Measurements from ENCODE around the gene GOLIM4. TPM values are rescaled to one million over a fixed set of nuclear protein-coding genes. Genes with fewer than 3 reads are reported as not detected.

The GOLIM4 gene
- total RNA-seq, 4 donors from 2014 or later: 13.0 to 20.8 (median 17.8) TPM

- no peak for TF ChIP-seq CTCF (IDR thresholded peaks at IDR 0.05 in 4 of 5, conservative IDR thresholded peaks at IDR 0.05 in 1 of 5)
- Histone ChIP-seq H3K4me3 (no peak overlapping the region), H3K9me3 (no peaks in the 10 kb centered on the region), H3K27ac (peak overlapping the region in 3 of 4 donors; percentile 34 to 77 (median 42)), H3K36me3 (peaks cover 0 to 20% of the 10 kb centered on the region in 2 donors), H3K27me3 (no peaks in the 10 kb centered on the region), H3K4me1 (peaks cover 17 to 22% of the 10 kb centered on the region in 2 donors)
- in situ Hi-C loops (cut with MboI; ENCODE audit: low sequenced_read_pairs in 4 of 4) (no loop called here), intact Hi-C loops (cut with DNase I; ENCODE audit: low total_unique reads) (loop anchor here (5.0 kb wide), 1 partner anchor 304 kb away; the partner anchor contains the start of gene PDCD10)
- DNase-seq (no peak), ATAC-seq (no peak)
Observed at GRCh38 chr3:168036619-168037018, 59.1 kb downstream of the GOLIM4 start.

- Histone ChIP-seq H3K27ac (peak overlapping the region; percentile 77 to 86 (median 80)), H3K4me3 (no peak overlapping the region), H3K9me3 (no peaks in the 10 kb centered on the region), H3K27me3 (no peaks in the 10 kb centered on the region), H3K36me3 (peaks cover 0 to 17% of the 10 kb centered on the region in 2 donors), H3K4me1 (peaks cover 17 to 25% of the 10 kb centered on the region in 2 donors)
- no peak for TF ChIP-seq CTCF (IDR thresholded peaks at IDR 0.05 in 4 of 5, conservative IDR thresholded peaks at IDR 0.05 in 1 of 5)
- TF ChIP-seq POLR2A (IDR thresholded peaks at IDR 0.05): no peak
- peak; percentile 98 to 99 for ATAC-seq
- in situ Hi-C loops (cut with MboI; ENCODE audit: low sequenced_read_pairs in 4 of 4) (no loop called here), intact Hi-C loops (cut with DNase I; ENCODE audit: low total_unique reads) (no loop called here)
- peak; percentile 47 to 71 for DNase-seq
Observed at GRCh38 chr3:168034152-168034928, 61.4 kb downstream of the GOLIM4 start.

GRCh38 chr3:168030577-168030976 is 65.1 kb downstream of the GOLIM4 start:
- intact Hi-C loops (cut with DNase I; ENCODE audit: low total_unique reads): no loop called here
- Histone ChIP-seq H3K9me3 (no peaks in the 10 kb centered on the region), H3K36me3 (peaks cover 0 to 11% of the 10 kb centered on the region in 2 donors), H3K27ac (no peak overlapping the region), H3K27me3 (no peaks in the 10 kb centered on the region), H3K4me3 (no peak overlapping the region), H3K4me1 (peaks cover 20 to 25% of the 10 kb centered on the region in 2 donors)
- TF ChIP-seq POLR2A (IDR thresholded peaks at IDR 0.05): no peak
- TF ChIP-seq CTCF (IDR thresholded peaks at IDR 0.05 in 4 of 5, conservative IDR thresholded peaks at IDR 0.05 in 1 of 5): no peak
- in situ Hi-C loops (cut with MboI; ENCODE audit: low sequenced_read_pairs in 4 of 4): no loop called here
- DNase-seq: no peak
- no peak for ATAC-seq

- Histone ChIP-seq H3K4me1 (peaks cover 25 to 27% of the 10 kb centered on the region in 2 donors), H3K4me3 (no peak overlapping the region), H3K27ac (no peak overlapping the region), H3K9me3 (no peaks in the 10 kb centered on the region), H3K36me3 (peaks cover 0 to 5% of the 10 kb centered on the region in 2 donors), H3K27me3 (no peaks in the 10 kb centered on the region)
- in situ Hi-C loops (cut with MboI; ENCODE audit: low sequenced_read_pairs in 4 of 4): no loop called here
- intact Hi-C loops (cut with DNase I; ENCODE audit: low total_unique reads): no loop called here
- DNase-seq (no peak), ATAC-seq (no peak)
- no peak for TF ChIP-seq POLR2A (IDR thresholded peaks at IDR 0.05)
- TF ChIP-seq CTCF (IDR thresholded peaks at IDR 0.05 in 4 of 5, conservative IDR thresholded peaks at IDR 0.05 in 1 of 5): no peak
Observed at GRCh38 chr3:168029705-168030104, 66.0 kb downstream of the GOLIM4 start.
